ENCODE results near the gene MCUB.

The MCUB gene

DNA sequence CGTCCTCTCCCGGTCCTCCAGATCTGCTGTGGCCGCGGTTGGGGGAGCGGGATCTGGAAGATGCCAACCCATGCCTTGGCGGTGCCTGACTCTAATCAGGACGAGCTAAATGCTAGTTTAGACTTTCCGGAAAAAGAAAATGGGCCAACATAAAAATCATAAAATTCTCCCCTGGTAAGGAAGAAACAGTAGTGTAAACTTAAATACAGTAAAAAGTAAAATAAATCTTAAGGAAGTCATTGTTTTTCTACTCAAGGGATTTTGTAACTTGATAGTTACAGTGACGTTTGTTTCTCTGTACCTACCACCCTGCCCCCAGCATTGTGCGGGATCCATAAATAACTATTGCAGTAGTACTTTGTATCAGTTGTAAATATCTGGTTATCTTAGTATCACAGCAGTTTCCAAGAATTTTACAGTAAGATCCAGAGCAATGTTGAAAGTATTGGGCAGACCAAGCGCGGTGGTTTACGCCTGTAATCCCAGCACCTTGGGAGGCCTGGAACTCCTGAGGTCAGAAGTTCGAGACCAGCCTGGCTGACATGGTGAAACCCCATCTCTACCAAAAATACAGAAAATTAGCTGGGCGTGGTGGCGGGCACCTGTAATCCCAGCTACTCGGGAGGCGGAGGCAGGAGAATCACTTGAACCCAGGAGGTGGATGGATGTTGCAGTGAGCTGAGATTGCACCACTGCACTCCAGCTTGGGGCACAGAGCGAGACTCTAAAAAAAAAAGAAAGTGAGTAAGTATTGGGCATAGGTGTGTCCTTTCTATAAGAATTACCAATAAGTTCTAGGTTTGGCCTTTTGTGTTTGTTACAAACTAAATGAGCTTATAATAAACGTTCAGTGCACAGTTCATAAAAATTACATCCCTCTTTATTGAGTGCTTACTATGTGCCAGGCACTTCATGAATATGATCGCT lies 170.8 kb downstream of the MCUB start:
- no peak for DNase-seq

- no peak for DNase-seq
Observed at GRCh38 chr4:109733728-109734127, 173.7 kb downstream of the MCUB start.

GRCh38 chr4:109735566-109736365 lies 175.7 kb downstream of the MCUB start:
- DNase-seq: no peak

All from T-helper 1 cell (primary cell).